PFSK-1 (cell line): Measurements from ENCODE around the gene ADAP1.

Experiments
- POLR2AphosphoS5 ChIP-seq: IDR thresholded peaks from 2 replicates; pipeline ENCODE4 v1.6.1; 2012; ENCODE audit warnings: low read depth, mild to moderate bottlenecking, control low read depth, low read length, moderate library complexity
- REST ChIP-seq, 2 experiments: IDR thresholded peaks; 2 replicates each; pipeline versions ENCODE4 v1.6.1 to v1.8.0; 2011 to 2012; ENCODE audit warnings: low read depth in 2 of 2, low read length in 2 of 2, control low read depth in 1 of 2, inconsistent platforms in 1 of 2, mild to moderate bottlenecking in 1 of 2, moderate library complexity in 1 of 2; ENCODE audit not compliant: insufficient read depth in 1 of 2
- SIN3A ChIP-seq: IDR thresholded peaks from 2 replicates; pipeline ENCODE4 v1.6.1; 2012; ENCODE audit warnings: mild to moderate bottlenecking, low read length, moderate library complexity, borderline replicate concordance; ENCODE audit not compliant: insufficient read depth
- TAF1 ChIP-seq: IDR thresholded peaks from 2 replicates; pipeline ENCODE4 v1.6.1; 2012; ENCODE audit warnings: low read length, control low read depth, borderline replicate concordance; ENCODE audit not compliant: insufficient read depth

- TF ChIP-seq POLR2AphosphoS5 (no peak), TAF1 (no peak), REST (IDR thresholded peaks at IDR 0.05; ENCODE audit: insufficient read depth in 1 of 2, low read depth in 2 of 2, low read length in 2 of 2) (no peak), SIN3A (no peak)
Measured at GRCh38 chr7:922334-923107, 32.0 kb downstream of the ADAP1 start.
